Gastrocnemius medialis (tissue), 4 donors: ENCODE measurements around the gene LELP1. TPM values are rescaled to one million over a fixed set of nuclear protein-coding genes. Genes with fewer than 3 reads are reported as not detected.

Experiments used
- ATAC-seq, 2 donors: fragments of 150-250 bp; one replicate each; pipeline ENCODE4 v1.9.1; 2016
- DNase-seq, 2 donors: peaks; one replicate each; pipeline ENCODE4 v3.0.0-alpha.2; 2019
- H3K27ac ChIP-seq, 4 donors: fragments of 200-600 bp; sonication (generic); 1 replicate in 1 of 4; 2 replicates in 3 of 4; pipeline ENCODE4 v1.5.1; 2016 to 2018; ENCODE audit warnings: mild to moderate bottlenecking in 2 of 4, moderate library complexity in 1 of 4
- H3K27me3 ChIP-seq, 3 donors: fragments of 200-600 bp; sonication (generic) in 2 of 3; 1 replicate in 1 of 3; 2 replicates in 2 of 3; pipeline versions ENCODE4 v1.5.1 to v1.6.0; 2016 to 2019; ENCODE audit warnings: mild to moderate bottlenecking in 1 of 3, moderate library complexity in 1 of 3
- H3K36me3 ChIP-seq, 2 donors: fragments of 200-600 bp; sonication (generic) in 1 of 2; one replicate each; pipeline ENCODE4 v1.5.1; 2017 to 2018
- H3K4me1 ChIP-seq, 2 donors: fragments of 200-600 bp; sonication (generic) in 1 of 2; one replicate each; pipeline ENCODE4 v1.5.1; 2016 to 2017; ENCODE audit warnings: mild to moderate bottlenecking in 2 of 2
- H3K4me3 ChIP-seq, 4 donors: fragments of 200-600 bp; sonication (generic) in 3 of 4; 1 replicate in 1 of 4; 2 replicates in 3 of 4; pipeline ENCODE4 v1.5.1; 2016 to 2019; ENCODE audit warnings: mild to moderate bottlenecking in 2 of 4
- H3K9me3 ChIP-seq, 3 donors: fragments of 200-600 bp; sonication (generic) in 2 of 3; 1 replicate in 1 of 3; 2 replicates in 2 of 3; pipeline ENCODE4 v1.5.1; 2016 to 2019
- CTCF ChIP-seq, 5 experiments: fragments of 450-650 bp in 3 of 5; fragments of 200-600 bp in 2 of 5; sonication (generic) in 2 of 5; IDR thresholded peaks in 4 of 5; conservative IDR thresholded peaks in 1 of 5; 1 replicate in 4 of 5; 2 replicates in 1 of 5; pipeline ENCODE4 v1.5.1; 2016 to 2019; ENCODE audit warnings: antibody characterized with exemption in 5 of 5, mild to moderate bottlenecking in 3 of 5, moderate library complexity in 3 of 5
- POLR2A ChIP-seq, 2 donors: fragments of 450-650 bp; IDR thresholded peaks; one replicate each; pipeline ENCODE4 v1.6.1; 2017; ENCODE audit warnings: antibody characterized with exemption in 2 of 2, mild to moderate bottlenecking in 2 of 2, moderate library complexity in 2 of 2
- in situ Hi-C, 4 donors: fragments of 200-750 bp; cut with MboI; loops; one replicate each; pipeline versions ENCODE4 v1.15.0 to v1.8.0; 2017; ENCODE audit warnings: low sequenced_read_pairs in 4 of 4
- intact Hi-C: fragments of 100-400 bp; cut with DNase I; formaldehyde crosslinking; loops from one replicate; pipeline ENCODE4 v1.15.1; 2023; ENCODE audit warnings: low total_unique reads
- total RNA-seq, 4 donors: library from RNA; depleted of rRNA; stranded (reverse); fragments of >200 nt; gene quantifications; one replicate each; pipeline versions ENCODE4 v1.1.0 to v1.2.3, GENCODE V29; 2016

LELP1 gene
- total RNA-seq, 4 donors from 2014 or later, result not detected

- intact Hi-C loops (no loop called here), in situ Hi-C loops (no loop called here)
Observed at GRCh38 chr1:153242160-153242559, 38.9 kb downstream of the LELP1 start.

GRCh38 chr1:153245466-153245865, 42.2 kb downstream of the LELP1 start:
- TF ChIP-seq POLR2A (IDR thresholded peaks at IDR 0.05) (no peak), CTCF (IDR thresholded peaks at IDR 0.05 in 4 of 5, conservative IDR thresholded peaks at IDR 0.05 in 1 of 5) (no peak)
- H3K9me3 ChIP-seq, result no peaks in the 10 kb centered on the region
- no peak overlapping the region for H3K4me3 ChIP-seq
- intact Hi-C loops, result no loop called here
- no peak overlapping the region for H3K27ac ChIP-seq
- no peak for ATAC-seq
- in situ Hi-C loops, result no loop called here
- H3K4me1 ChIP-seq, result no peaks in the 10 kb centered on the region
- H3K27me3 ChIP-seq, result peaks cover 0 to 3% (median 0%) of the 10 kb centered on the region in 3 donors
- H3K36me3 ChIP-seq, result no peaks in the 10 kb centered on the region
- DNase-seq, result no peak

More at GRCh38 chr1:153242160-153242559, 38.9 kb downstream of the LELP1 start:
- ATAC-seq (no peak), DNase-seq (no peak)
- no peaks in the 10 kb centered on the region for H3K9me3 ChIP-seq
- no peaks in the 10 kb centered on the region for H3K27me3 ChIP-seq
- H3K4me3 ChIP-seq, result no peak overlapping the region
- no peaks in the 10 kb centered on the region for H3K4me1 ChIP-seq
- no peaks in the 10 kb centered on the region for H3K36me3 ChIP-seq
- TF ChIP-seq CTCF (IDR thresholded peaks at IDR 0.05 in 4 of 5, conservative IDR thresholded peaks at IDR 0.05 in 1 of 5) (no peak), POLR2A (IDR thresholded peaks at IDR 0.05) (no peak)
- H3K27ac ChIP-seq, result no peak overlapping the region

- no peaks in the 10 kb centered on the region for H3K36me3 ChIP-seq
Observed at GRCh38 chr1:153246018-153246417, 42.8 kb downstream of the LELP1 start.

GRCh38 chr1:153246825-153247224, 43.6 kb downstream of the LELP1 start:
- TF ChIP-seq POLR2A (IDR thresholded peaks at IDR 0.05) (no peak), CTCF (IDR thresholded peaks at IDR 0.05 in 4 of 5, conservative IDR thresholded peaks at IDR 0.05 in 1 of 5) (no peak)
- ATAC-seq, result no peak
- in situ Hi-C loops (no loop called here), intact Hi-C loops (no loop called here)
- Histone ChIP-seq H3K4me1 (no peaks in the 10 kb centered on the region), H3K36me3 (no peaks in the 10 kb centered on the region), H3K27ac (no peak overlapping the region), H3K4me3 (no peak overlapping the region), H3K27me3 (peaks cover 0 to 3% (median 0%) of the 10 kb centered on the region in 3 donors), H3K9me3 (no peaks in the 10 kb centered on the region)
- no peak for DNase-seq

More at GRCh38 chr1:153246018-153246417, 42.8 kb downstream of the LELP1 start:
- Histone ChIP-seq H3K27ac (no peak overlapping the region), H3K4me1 (no peaks in the 10 kb centered on the region), H3K27me3 (peaks cover 0 to 3% (median 0%) of the 10 kb centered on the region in 3 donors), H3K9me3 (no peaks in the 10 kb centered on the region), H3K4me3 (no peak overlapping the region)
- DNase-seq (no peak), ATAC-seq (no peak)
- intact Hi-C loops, result no loop called here
- TF ChIP-seq CTCF (IDR thresholded peaks at IDR 0.05 in 4 of 5, conservative IDR thresholded peaks at IDR 0.05 in 1 of 5), result no peak
- no peak for TF ChIP-seq POLR2A (IDR thresholded peaks at IDR 0.05)
- in situ Hi-C loops, result no loop called here
